NCI-H510A (cell line): ENCODE measurements around the gene CHSY3.
"Not testable (repeated sequence)": the region's sequence is repeated elsewhere in the genome, so short reads cannot be mapped to it uniquely, and the experiment has no call there.

Experiments
- DNase-seq: peaks from one replicate; lab custom pipeline; 2025; lab: John Stamatoyannopoulos, UW

CHSY3 gene

GRCh38 chr5:130164966-130165365 is 260.7 kb downstream of the CHSY3 start:
- no peak for DNase-seq

GRCh38 chr5:130166839-130167490 is 262.7 kb downstream of the CHSY3 start:
- no peak for DNase-seq

GRCh38 chr5:130168211-130168610 is 263.9 kb downstream of the CHSY3 start:
- no peak for DNase-seq

GRCh38 chr5:130171699-130172098 is 267.4 kb downstream of the CHSY3 start:
- DNase-seq = no peak

GRCh38 chr5:130183115-130183514 is 278.9 kb downstream of the CHSY3 start:
- no peak for DNase-seq

GRCh38 chr5:130189961-130190360 is 285.7 kb downstream of the CHSY3 start:
- DNase-seq = no peak

GRCh38 chr5:130198927-130199326 is 294.7 kb downstream of the CHSY3 start:
- DNase-seq = no peak

GRCh38 chr5:130206686-130207085 is 302.4 kb downstream of the CHSY3 start:
- no peak for DNase-seq

- DNase-seq = no peak
Observed at GRCh38 chr5:130213607-130214006, 309.3 kb downstream of the CHSY3 start.

GRCh38 chr5:130216286-130216685 is 312.0 kb downstream of the CHSY3 start:
- no peak for DNase-seq

- DNase-seq = no peak
Observed at GRCh38 chr5:130222573-130222972, 318.3 kb downstream of the CHSY3 start.

GRCh38 chr5:130226556-130226955 is 322.3 kb downstream of the CHSY3 start:
- DNase-seq = not testable (repeated sequence)

- DNase-seq = no peak
Observed at GRCh38 chr5:130227699-130228098, 323.4 kb downstream of the CHSY3 start.

- DNase-seq = no peak
Observed at GRCh38 chr5:130231786-130232185, 327.5 kb downstream of the CHSY3 start.

- no peak for DNase-seq
Observed at GRCh38 chr5:130234816-130235215, 330.6 kb downstream of the CHSY3 start.
